SU-DHL-6 (cell line): ENCODE data around the gene CABLES2.

ENCODE experiments used
- H2AFZ ChIP-seq: fragments of 200-600 bp; sonication (generic); 2 replicates; pipeline ENCODE4 v1.6.1; 2014; ENCODE audit warnings: low read depth, mild to moderate bottlenecking, moderate library complexity, mixed read lengths, antibody characterized with exemption, low read length; ENCODE audit not compliant: severe bottlenecking
- H3F3A ChIP-seq: fragments of 200-600 bp; shearing (Covaris generic); 2 replicates; pipeline ENCODE4 v1.6.0; 2016; ENCODE audit warnings: antibody characterized with exemption, mild to moderate bottlenecking; ENCODE audit not compliant: insufficient read depth
- H3K27ac ChIP-seq: fragments of 200-600 bp; sonication (generic); 2 replicates; pipeline ENCODE4 v1.5.1; 2016; ENCODE audit warnings: low read depth, mild to moderate bottlenecking, low read length, moderate library complexity, mixed read lengths
- H3K27me3 ChIP-seq: fragments of 200-600 bp; sonication (generic), shearing (Covaris generic); 2 replicates; pipeline ENCODE4 v1.6.0; 2014; ENCODE audit warnings: mild to moderate bottlenecking, low read length
- H3K36me3 ChIP-seq: fragments of 200-600 bp; sonication (generic); 2 replicates; pipeline ENCODE4 v1.6.1; 2014; ENCODE audit warnings: mild to moderate bottlenecking, low read length, mixed read lengths
- H3K4me2 ChIP-seq: fragments of 300-600, 200-600 bp; shearing (Covaris generic), sonication (generic); 2 replicates; pipeline ENCODE4 v1.6.0; 2014; ENCODE audit warnings: low read length, low read depth, mild to moderate bottlenecking; ENCODE audit not compliant: poor library complexity, severe bottlenecking
- H3K4me3 ChIP-seq: fragments of 200-600 bp; sonication (generic); 2 replicates; pipeline ENCODE4 v1.5.1; 2014; ENCODE audit warnings: antibody characterized with exemption, low read length, mild to moderate bottlenecking, mixed read lengths; ENCODE audit not compliant: insufficient read depth, poor library complexity, severe bottlenecking
- H3K79me2 ChIP-seq: fragments of 200-600 bp; sonication (generic); 2 replicates; pipeline ENCODE4 v1.6.1; 2014; ENCODE audit warnings: mild to moderate bottlenecking, low read length, moderate library complexity; ENCODE audit not compliant: insufficient read depth
- H3K9ac ChIP-seq: fragments of 200-600 bp; sonication (generic); 2 replicates; pipeline ENCODE4 v1.7.0; 2014; ENCODE audit warnings: mild to moderate bottlenecking, low read length
- H3K9me2 ChIP-seq: fragments of 200-600 bp; sonication (generic); replicated peaks from 2 replicates; pipeline ENCODE4 v1.6.1; 2014; ENCODE audit warnings: low read length; ENCODE audit not compliant: insufficient read depth
- H3K9me3 ChIP-seq: fragments of 200-600 bp; sonication (generic); 2 replicates; pipeline ENCODE4 v1.6.1; 2014; ENCODE audit warnings: low read length, mixed read lengths; ENCODE audit not compliant: insufficient read depth
- H4K20me1 ChIP-seq: fragments of 200-600 bp; sonication (generic); 2 replicates; pipeline ENCODE4 v1.6.1; 2014; ENCODE audit warnings: low read depth, mild to moderate bottlenecking, antibody characterized with exemption, low read length, moderate library complexity, mixed read lengths
- EZH2phosphoT487 ChIP-seq: fragments of 200-600 bp; sonication (generic), shearing (Covaris generic); conservative IDR thresholded peaks from 2 replicates; pipeline ENCODE4 v1.6.1; 2018; ENCODE audit warnings: mild to moderate bottlenecking, antibody characterized with exemption, low read length, moderate library complexity, mixed read lengths
- TF ChIP-seq, protein P1 (sequence below): fragments of 200-600 bp; sonication (generic); IDR thresholded peaks from one replicate; pipeline ENCODE4 v1.5.1; 2017; ENCODE audit warnings: antibody characterized with exemption, mild to moderate bottlenecking, low read length, moderate library complexity; ENCODE audit not compliant: insufficient read depth, poor library complexity, severe bottlenecking

Gene CABLES2

DNA sequence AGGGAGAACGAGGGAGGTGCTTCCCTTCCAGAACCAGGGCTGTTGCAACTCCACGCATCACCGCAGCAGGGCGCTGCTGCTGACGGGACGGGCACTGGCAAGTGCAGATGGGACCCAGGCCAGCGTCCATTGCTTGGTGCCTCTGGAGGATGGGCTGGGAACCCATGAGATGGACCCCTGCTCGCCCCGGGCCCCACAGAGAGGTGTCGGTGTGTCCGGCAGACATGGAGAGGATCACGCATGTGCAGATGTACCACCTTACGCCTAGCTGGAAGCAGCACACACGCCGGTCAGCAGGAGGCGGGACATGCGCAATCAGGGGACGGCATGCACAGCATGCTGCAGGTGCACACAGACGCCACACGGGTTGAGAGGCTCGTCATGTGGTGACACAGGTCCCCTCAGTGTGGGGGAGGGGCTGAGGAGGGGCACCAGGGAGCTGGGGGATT lies 5.7 kb downstream of the CABLES2 start:
- no peak for TF ChIP-seq EZH2phosphoT487
- TF ChIP-seq, protein P1, sequence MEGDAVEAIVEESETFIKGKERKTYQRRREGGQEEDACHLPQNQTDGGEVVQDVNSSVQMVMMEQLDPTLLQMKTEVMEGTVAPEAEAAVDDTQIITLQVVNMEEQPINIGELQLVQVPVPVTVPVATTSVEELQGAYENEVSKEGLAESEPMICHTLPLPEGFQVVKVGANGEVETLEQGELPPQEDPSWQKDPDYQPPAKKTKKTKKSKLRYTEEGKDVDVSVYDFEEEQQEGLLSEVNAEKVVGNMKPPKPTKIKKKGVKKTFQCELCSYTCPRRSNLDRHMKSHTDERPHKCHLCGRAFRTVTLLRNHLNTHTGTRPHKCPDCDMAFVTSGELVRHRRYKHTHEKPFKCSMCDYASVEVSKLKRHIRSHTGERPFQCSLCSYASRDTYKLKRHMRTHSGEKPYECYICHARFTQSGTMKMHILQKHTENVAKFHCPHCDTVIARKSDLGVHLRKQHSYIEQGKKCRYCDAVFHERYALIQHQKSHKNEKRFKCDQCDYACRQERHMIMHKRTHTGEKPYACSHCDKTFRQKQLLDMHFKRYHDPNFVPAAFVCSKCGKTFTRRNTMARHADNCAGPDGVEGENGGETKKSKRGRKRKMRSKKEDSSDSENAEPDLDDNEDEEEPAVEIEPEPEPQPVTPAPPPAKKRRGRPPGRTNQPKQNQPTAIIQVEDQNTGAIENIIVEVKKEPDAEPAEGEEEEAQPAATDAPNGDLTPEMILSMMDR = peak; percentile 13
- Histone ChIP-seq H3K4me3 (no peak overlapping the region), H3K36me3 (no peaks in the 10 kb centered on the region), H3K9me3 (no peaks in the 10 kb centered on the region), H3K79me2 (peaks cover 7% of the 10 kb centered on the region), H3F3A (0 out of 2 replicates have a peak, but pooled peaks cover 3% of the 10 kb centered on the region), H2AFZ (no peak overlapping the region), H3K9ac (no peak overlapping the region), H3K27me3 (no peaks in the 10 kb centered on the region), H3K9me2 (no peaks in the 10 kb centered on the region), H3K27ac (no peak overlapping the region), H3K4me2 (no peak overlapping the region), H4K20me1 (no peaks in the 10 kb centered on the region)

DNA sequence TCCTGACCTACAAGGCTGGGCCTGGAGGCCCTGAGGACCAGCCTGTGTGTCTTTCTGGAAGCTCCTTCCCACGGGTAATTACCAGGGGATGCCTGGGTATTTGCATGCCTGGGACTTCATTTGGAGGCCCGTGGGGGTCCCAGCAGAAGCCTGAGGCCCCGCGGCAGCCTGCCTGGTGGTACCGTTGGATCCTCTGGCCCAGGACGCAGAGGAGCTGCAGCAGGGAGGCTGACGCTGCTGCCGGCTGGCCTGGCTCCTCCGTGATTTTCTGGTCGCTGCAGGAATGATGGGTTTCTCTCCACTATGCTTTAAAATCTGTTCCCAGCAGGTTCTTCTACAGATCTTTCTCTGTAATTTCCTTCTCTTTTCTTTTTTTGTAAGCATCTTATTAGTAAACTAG lies 6.5 kb downstream of the CABLES2 start:
- Histone ChIP-seq H3K27me3 (no peaks in the 10 kb centered on the region), H3K9ac (no peak overlapping the region), H3F3A (0 out of 2 replicates have a peak, but pooled peaks cover 3% of the 10 kb centered on the region)

DNA sequence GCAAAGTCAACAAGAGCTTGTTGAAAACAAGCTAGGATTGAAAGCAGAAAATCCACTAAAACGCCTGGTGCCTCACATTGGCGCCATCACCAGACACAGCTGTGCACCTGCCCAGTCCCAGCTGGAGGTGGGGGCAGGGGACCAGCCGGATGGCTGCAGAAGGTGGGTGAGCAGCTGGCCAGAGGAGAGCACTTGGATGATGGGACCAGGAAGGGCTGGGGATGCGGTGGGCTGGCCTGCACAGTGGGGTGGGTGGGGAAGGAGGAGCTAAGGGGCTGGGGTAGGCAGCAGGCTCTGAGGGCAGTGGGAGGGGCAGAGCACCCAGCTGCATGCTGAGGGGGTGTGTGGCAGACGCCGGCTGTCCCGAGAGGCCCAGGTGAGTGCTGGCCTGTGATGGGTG lies 7.1 kb downstream of the CABLES2 start:
- Histone ChIP-seq H3K27ac (no peak overlapping the region), H3K79me2 (no peaks in the 10 kb centered on the region), H3K4me3 (no peak overlapping the region), H4K20me1 (no peaks in the 10 kb centered on the region), H3F3A (0 out of 2 replicates have a peak, but pooled peaks cover 3% of the 10 kb centered on the region), H3K9me3 (no peaks in the 10 kb centered on the region), H3K36me3 (no peaks in the 10 kb centered on the region), H3K9ac (no peak overlapping the region), H3K9me2 (no peaks in the 10 kb centered on the region), H2AFZ (no peak overlapping the region), H3K27me3 (no peaks in the 10 kb centered on the region), H3K4me2 (no peak overlapping the region)
- TF ChIP-seq, protein P1 = no peak
- no peak for TF ChIP-seq EZH2phosphoT487

More for the DNA sequence above, 6.5 kb downstream of the CABLES2 start:
- H3K4me3 ChIP-seq = no peak overlapping the region
- no peaks in the 10 kb centered on the region for H3K36me3 ChIP-seq
- no peak overlapping the region for H3K27ac ChIP-seq
- no peak for TF ChIP-seq EZH2phosphoT487
- TF ChIP-seq, protein P1 = no peak
- no peaks in the 10 kb centered on the region for H3K9me3 ChIP-seq
- H4K20me1 ChIP-seq = no peaks in the 10 kb centered on the region
- H3K79me2 ChIP-seq = no peaks in the 10 kb centered on the region
- H2AFZ ChIP-seq = no peak overlapping the region
- H3K9me2 ChIP-seq = no peaks in the 10 kb centered on the region
- H3K4me2 ChIP-seq = no peak overlapping the region
